Cortex of kidney (tissue), 1 donor: Measurements from ENCODE around the gene YTHDF1.

ENCODE experiments used
- DNase-seq: peaks from one replicate; lab custom pipeline; 2025; lab: John Stamatoyannopoulos, UW

Gene YTHDF1

DNA sequence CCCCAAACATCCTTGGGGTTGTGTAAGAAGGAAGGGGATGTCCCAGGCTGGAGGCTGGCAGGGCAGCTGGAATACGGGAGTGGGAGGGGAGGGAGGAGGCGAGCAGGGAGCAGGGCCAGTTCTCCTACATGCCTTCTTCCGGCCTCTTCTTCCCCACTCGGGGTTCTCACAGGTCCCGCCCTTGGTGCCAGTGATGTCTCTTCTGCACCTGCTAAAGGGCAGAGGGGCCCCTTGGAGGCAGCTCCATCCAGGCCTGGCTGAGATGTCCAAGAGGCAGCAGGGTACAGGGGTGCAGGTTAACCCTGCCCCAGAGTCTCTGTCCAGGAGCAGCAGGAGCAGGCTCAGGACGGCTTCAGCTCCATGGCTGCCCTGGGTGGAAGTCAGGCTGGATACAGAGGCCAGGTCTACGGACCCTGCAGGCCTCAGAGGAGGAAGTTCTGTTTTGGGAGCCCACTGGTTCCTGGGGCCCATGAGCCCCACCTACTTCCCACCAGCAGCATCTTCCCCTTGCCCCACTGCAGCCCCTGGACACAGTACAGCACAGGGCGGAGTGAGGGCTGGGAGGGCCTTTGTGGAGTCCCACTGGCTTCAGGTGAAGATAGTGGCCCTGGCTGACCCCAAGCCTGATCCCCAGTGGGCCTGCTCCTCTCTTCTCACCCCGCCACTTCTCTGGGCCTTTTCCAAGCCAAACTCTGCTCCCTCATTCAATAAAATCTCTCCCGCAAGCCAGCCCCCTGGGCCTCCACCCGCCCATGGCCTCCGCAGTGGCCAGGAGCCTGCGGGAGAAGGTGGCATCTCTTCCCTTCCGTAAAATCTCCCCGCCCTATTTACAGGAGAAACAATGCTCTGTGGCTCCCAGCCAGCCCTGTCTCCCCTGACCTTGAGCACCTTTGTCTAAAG, 60.4 kb downstream of the YTHDF1 start:
- no peak for DNase-seq

GRCh38 chr20:63154395-63154794, 61.5 kb downstream of the YTHDF1 start:
- DNase-seq = no peak

DNA sequence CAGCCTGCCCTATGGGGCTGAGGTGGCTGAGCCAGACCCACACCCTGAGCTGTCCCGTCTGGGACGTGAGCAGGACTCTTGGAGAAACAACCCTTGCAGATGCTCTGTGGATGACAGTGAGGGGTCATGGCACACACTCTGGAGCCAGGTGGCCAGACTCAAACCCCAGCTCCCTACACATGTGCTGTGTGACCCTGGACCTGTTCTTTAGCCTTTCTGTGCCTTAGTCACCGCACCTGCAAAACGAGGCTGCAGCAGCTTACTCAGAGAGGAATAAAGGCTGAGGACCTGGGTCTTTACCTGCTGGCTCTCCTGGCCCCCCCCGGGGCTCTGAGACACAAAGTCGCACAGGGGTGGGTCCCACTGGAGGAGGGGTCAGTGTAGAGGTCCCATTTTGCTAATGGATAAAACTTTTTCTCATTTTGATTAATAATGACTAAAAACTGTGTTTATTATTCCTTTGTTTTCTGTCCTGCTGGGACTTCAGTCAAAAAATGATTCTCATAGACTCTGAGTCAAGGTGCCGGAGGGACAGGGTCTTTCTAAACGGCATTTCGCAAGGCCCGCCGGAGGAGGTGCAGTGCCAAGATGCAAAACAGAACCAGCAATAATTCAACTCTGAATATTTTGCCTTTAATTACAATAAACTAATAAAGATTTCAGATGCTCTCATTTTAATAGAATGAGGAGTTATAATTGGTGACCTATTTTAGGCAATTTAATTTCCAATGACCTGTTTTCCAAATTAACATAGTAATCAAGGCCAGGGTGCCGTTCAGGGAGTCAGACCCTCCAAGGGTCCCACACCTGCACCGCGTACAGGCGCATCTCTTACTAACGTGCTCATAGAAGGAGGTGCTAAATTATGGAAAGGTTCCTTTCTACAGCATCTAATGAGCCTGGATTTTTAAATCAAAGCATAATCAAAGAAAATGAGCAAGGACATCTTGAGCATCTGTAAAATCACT, 62.4 kb downstream of the YTHDF1 start:
- DNase-seq = no peak

- DNase-seq = no peak
These were observed 63.3 kb downstream of the YTHDF1 start for GRCh38 chr20:63152322-63153253.

DNA sequence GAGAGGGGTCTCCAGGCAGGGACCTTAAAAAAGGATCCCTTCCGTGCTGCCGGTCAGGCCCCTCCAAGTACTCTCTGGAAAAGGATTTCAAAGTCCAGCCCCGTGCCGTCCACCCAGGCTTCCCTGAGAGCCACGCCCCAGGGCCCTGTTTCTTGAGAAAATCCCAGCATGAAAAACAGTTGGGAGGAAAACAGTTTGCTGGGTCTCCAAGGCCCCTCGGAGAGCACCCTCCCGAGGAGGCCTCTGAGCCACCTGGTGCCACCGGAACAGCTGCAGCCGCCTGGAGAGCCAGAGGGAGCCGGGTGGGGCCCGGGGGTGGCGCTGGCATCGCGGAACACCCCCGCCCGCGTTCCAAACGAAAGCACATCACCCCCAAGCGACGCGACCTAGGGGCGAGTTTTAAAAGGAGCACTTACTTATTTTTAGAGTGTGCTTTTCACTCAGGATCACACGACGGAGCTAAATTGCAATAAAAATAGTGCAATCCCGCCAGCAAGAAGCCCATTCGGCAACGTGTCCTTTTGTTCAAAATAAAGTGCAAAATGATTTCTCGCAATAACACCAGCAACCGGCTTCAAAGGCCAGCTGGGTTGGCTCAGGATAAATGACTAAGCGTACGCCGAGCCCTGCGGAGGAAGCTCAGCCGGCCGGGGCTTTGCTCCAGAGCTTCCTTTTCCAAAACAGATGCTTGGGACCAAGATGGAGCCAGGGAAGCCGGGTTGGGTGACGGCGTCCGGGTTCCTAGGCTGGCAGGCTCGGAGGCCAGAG, 64.2 kb downstream of the YTHDF1 start:
- no peak for DNase-seq

DNA sequence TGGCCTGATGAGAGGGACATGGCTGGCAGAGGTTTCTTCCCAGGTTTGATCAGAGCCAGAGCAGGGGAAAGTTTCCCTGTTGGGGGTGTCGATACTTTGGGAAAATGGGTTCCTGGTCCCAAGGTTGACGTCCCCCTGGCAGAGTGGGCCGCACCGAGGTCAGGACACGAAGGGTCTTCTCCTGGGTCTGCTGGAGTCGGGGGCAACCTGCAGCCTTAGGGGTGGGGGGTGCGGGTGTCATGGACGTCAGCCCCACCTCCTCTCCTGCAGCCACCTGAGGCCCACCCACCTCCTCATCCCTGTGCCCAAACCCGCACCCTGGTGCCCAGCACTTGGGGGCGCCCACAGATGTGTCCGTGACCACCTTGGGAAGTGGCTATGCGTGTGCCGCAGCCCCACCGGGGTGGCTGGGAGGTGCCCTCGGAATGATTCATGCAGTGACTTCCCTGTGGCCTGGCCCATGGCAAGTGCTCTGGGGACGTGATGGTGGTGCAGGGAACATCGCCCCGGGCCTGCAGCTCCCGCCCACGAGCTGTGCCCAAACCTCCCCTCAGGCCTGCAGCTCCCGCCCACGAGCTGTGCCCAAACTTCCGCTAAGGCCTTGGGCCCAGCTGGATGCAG, 64.9 kb downstream of the YTHDF1 start:
- no peak for DNase-seq

DNA sequence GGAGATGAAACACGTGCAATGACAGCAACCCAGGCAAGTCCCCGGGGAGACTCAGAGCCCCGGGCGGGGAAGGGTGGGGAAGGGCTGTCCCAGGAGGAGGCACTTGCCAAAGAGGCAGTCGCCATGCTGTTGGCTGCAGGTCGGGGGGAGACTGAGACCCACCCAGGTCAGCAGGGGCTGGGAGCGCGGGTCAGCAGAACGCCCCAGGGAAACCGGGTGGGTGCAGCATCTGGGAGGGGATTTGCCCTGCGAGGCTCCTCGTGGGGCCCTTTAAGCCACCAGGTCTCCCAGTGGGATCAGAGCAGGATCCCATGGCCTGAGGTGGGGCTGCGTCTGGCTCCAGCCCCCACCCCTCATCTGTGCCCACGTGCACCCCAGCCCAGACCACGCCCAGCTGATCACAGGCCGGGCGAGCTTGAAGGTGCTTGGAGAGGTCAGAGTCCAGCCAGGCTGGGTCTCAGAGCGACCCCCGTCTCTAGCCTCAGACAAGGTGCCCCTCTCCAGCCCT, 65.5 kb downstream of the YTHDF1 start:
- DNase-seq = no peak

GRCh38 chr20:63149531-63150192, 66.3 kb downstream of the YTHDF1 start:
- DNase-seq = no peak

DNA sequence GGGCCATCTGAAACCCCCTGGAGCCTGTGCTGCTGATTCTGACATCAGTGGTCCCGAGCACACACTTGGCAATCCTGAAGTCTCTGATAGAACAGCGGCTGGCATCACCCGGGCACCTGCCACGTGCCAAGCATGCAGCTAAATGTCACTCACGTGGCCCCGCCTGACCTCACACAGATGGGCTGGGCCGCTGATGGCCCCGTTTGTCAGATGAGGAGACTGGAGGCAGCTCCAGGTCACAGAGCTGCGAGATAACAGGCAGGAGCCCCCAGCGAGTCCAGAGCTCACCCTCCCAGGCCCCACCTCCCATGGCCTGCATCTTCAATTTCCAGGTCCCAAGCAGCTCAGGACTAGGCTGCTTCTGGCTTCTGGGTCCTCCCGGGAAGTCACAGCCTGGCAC, 67.2 kb downstream of the YTHDF1 start:
- no peak for DNase-seq

DNA sequence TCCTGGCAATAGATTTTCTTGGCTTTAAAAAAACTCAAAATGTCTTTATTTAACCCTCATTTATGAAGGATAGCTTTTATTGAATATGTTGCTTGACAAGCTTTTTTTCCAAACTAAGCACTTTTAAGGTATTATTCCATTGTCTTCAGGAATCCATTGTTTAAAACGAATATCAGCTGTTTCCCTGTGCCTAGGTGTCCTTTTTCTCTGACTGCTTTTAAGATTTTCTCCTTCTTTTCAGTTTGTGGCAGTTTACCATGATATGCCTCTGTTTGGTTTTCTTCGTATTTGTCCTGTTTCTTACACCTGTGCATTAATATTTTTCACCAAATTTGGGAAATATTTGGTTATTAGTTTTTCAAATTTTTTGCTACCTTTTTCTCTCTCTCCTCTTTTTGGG, 68.4 kb downstream of the YTHDF1 start:
- DNase-seq = no peak
